Ishikawa (cell line): ENCODE results near the gene FAM20C.

Experiments
- CEBPB ChIP-seq: IDR thresholded peaks from 2 replicates; pipeline ENCODE4 v1.6.1; 2012
- CREB1 ChIP-seq: IDR thresholded peaks from 2 replicates; pipeline ENCODE4 v1.6.1; 2012; ENCODE audit warnings: low read depth
- EP300 ChIP-seq: IDR thresholded peaks from 2 replicates; pipeline ENCODE4 v1.6.1; 2012; ENCODE audit warnings: borderline replicate concordance
- RAD21 ChIP-seq: IDR thresholded peaks from 2 replicates; pipeline ENCODE4 v1.6.1; 2012; ENCODE audit warnings: low read depth
- TAF1 ChIP-seq: IDR thresholded peaks from 2 replicates; pipeline ENCODE4 v1.6.1; 2012; ENCODE audit warnings: low read depth, mild to moderate bottlenecking
- TCF12 ChIP-seq: IDR thresholded peaks from 2 replicates; pipeline ENCODE4 v1.6.1; 2012; ENCODE audit warnings: low read depth
- TEAD4 ChIP-seq: IDR thresholded peaks from 2 replicates; pipeline ENCODE4 v1.6.1; 2012
- ZBTB7A ChIP-seq: IDR thresholded peaks from 2 replicates; pipeline ENCODE4 v1.6.1; 2012; ENCODE audit warnings: low read depth
- TF ChIP-seq, protein P1 (sequence below): IDR thresholded peaks from 2 replicates; pipeline ENCODE4 v1.6.1; 2012
- TF ChIP-seq, protein P2 (sequence below): IDR thresholded peaks from 2 replicates; pipeline ENCODE4 v1.6.1; 2012; ENCODE audit warnings: low read depth, mild to moderate bottlenecking
- TF ChIP-seq, protein P3 (sequence below): IDR thresholded peaks from 2 replicates; pipeline ENCODE4 v1.6.1; 2012

DNA sequence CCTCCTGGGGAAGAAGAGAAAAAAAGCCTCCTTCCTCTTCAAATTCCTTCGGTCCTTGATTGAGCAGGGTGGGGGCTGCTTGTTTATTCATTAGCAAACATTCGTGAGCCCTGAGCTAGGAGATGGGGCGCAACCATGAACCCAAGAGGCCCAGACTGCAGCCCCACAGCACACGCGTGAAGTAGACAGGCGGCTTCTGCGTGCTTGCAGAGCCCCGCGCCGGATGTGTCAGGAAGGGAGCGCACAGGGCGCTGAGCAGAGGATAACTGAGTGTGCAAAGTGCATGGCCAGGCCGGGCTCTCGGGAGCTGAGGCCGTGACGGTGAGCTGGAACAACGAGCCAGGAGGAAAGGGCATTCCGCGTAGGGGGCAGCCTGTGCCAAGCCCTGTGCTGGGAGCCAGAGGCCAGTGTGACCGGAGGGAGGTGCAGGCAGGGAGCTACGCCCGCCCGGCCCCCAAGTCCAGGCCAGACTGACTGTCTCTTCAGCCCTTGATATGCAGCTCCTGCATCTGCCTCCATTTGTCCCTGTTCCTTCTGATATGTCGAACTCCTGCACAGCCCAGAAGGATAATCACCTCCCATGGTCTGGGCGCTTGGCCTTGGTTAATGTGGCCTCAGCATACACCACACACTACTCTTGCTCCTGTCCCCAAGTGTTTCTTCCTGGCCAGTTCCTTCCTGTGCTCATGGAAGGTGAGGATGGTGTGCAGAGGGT lies 102.2 kb downstream of the FAM20C start:
- TF ChIP-seq, protein P1, sequence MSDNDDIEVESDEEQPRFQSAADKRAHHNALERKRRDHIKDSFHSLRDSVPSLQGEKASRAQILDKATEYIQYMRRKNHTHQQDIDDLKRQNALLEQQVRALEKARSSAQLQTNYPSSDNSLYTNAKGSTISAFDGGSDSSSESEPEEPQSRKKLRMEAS, result no peak
- TF ChIP-seq EP300 (no peak), CEBPB (no peak), TAF1 (no peak), TCF12 (no peak), RAD21 (no peak), ZBTB7A (no peak), CREB1 (no peak), TEAD4 (no peak)
- TF ChIP-seq, protein P2, sequence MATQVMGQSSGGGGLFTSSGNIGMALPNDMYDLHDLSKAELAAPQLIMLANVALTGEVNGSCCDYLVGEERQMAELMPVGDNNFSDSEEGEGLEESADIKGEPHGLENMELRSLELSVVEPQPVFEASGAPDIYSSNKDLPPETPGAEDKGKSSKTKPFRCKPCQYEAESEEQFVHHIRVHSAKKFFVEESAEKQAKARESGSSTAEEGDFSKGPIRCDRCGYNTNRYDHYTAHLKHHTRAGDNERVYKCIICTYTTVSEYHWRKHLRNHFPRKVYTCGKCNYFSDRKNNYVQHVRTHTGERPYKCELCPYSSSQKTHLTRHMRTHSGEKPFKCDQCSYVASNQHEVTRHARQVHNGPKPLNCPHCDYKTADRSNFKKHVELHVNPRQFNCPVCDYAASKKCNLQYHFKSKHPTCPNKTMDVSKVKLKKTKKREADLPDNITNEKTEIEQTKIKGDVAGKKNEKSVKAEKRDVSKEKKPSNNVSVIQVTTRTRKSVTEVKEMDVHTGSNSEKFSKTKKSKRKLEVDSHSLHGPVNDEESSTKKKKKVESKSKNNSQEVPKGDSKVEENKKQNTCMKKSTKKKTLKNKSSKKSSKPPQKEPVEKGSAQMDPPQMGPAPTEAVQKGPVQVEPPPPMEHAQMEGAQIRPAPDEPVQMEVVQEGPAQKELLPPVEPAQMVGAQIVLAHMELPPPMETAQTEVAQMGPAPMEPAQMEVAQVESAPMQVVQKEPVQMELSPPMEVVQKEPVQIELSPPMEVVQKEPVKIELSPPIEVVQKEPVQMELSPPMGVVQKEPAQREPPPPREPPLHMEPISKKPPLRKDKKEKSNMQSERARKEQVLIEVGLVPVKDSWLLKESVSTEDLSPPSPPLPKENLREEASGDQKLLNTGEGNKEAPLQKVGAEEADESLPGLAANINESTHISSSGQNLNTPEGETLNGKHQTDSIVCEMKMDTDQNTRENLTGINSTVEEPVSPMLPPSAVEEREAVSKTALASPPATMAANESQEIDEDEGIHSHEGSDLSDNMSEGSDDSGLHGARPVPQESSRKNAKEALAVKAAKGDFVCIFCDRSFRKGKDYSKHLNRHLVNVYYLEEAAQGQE, result no peak
- TF ChIP-seq, protein P3, sequence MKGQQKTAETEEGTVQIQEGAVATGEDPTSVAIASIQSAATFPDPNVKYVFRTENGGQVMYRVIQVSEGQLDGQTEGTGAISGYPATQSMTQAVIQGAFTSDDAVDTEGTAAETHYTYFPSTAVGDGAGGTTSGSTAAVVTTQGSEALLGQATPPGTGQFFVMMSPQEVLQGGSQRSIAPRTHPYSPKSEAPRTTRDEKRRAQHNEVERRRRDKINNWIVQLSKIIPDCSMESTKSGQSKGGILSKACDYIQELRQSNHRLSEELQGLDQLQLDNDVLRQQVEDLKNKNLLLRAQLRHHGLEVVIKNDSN, result no peak
